VCaP (cell line): ENCODE data around the gene GOLGA7B.

Experiments used
- H3K27ac ChIP-seq: fragments of 450-650 bp; 2 replicates; pipeline ENCODE4 v1.5.1; 2017
- TF ChIP-seq, protein P1 (sequence below): fragments of 450-650 bp; conservative IDR thresholded peaks from 2 replicates; pipeline ENCODE4 v1.5.1; 2017; ENCODE audit warnings: mild to moderate bottlenecking, moderate library complexity

GOLGA7B gene

DNA sequence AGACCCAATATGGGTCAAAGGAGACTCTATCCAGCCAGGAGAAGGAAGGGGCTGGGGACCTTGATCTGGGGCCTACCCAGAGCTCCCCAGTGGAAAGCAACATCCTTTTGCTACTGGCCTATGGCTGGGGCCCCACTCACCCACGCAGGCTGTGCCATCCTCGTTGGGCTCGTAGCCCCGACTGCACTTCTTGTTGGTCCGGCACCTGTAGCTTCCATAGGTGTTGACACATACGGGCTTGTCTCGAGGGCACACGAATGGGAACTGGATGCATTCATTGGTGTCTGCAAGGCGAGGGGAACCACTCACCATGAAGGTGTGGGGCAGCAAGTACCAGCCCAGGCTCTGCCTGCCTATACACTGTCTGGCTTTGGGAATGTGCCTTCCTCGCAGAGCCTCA lies 30.5 kb downstream of the GOLGA7B start:
- H3K27ac ChIP-seq, result no peak overlapping the region
- TF ChIP-seq, protein P1, sequence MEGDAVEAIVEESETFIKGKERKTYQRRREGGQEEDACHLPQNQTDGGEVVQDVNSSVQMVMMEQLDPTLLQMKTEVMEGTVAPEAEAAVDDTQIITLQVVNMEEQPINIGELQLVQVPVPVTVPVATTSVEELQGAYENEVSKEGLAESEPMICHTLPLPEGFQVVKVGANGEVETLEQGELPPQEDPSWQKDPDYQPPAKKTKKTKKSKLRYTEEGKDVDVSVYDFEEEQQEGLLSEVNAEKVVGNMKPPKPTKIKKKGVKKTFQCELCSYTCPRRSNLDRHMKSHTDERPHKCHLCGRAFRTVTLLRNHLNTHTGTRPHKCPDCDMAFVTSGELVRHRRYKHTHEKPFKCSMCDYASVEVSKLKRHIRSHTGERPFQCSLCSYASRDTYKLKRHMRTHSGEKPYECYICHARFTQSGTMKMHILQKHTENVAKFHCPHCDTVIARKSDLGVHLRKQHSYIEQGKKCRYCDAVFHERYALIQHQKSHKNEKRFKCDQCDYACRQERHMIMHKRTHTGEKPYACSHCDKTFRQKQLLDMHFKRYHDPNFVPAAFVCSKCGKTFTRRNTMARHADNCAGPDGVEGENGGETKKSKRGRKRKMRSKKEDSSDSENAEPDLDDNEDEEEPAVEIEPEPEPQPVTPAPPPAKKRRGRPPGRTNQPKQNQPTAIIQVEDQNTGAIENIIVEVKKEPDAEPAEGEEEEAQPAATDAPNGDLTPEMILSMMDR, result no peak

DNA sequence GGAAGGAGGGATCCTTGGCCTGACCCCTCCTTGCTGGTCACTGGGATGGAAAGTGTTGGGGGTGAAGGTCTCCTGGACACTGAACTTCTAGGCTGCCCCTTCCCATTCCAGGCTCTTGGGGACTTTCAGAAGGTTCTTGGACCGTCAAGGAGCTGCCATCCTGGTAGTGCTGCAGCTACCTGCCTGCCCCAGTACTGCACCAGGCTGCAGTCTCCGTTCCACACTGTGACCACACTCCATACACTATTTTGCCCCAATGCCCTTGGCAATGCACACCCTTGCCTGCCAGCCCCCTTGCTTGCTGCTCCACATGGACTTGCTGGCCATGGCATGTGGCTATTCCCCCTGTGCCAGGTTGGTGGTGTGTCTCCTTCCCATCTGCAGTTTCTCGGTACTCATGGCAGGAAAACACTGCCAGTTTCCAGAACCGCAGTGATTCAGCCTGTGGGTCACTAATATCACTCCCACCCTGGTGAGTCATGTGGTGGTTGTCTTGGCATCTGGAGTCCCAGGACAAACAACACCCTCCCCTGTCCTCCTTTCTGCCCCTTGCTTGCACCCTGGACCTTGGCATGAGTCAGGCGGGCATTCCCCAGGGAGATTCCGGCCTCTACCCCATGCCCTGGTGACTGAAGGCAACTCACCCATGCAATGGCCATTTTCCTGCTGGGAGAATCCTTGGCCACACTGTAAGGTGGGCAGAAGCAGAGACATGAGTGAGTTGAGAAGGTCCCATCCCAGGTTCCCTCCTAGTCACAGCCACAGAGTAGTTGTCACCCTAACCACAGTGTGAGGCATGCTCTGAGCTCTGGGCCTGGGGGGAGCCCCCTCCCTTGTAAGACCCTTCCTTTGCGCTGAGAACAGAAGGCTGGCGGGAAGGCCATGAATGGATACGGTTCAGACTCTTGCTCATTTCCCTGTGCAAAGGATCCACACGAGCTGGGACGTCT lies 32.8 kb downstream of the GOLGA7B start:
- TF ChIP-seq, protein P1, result no peak
- H3K27ac ChIP-seq, result no peak overlapping the region

DNA sequence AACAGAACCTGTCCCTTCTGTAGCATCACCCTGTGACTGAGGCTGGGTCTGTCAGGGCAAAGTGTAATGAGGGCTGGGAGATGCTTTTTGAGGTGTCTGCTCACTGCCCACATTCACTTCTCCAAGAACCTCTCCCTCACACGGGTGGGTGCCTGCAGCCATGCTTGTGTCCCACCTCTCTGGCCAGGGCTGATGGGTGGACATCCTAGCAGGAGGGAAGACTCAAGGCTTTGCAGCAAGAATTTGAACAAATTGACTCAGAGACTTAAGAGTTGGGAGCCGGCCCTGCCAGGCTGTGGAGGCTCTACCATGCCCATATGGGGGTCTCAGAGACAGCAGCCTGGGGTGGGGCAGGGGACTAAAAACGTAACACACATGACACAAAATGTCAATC lies 33.4 kb downstream of the GOLGA7B start:
- TF ChIP-seq, protein P1, result no peak
- H3K27ac ChIP-seq, result no peak overlapping the region

DNA sequence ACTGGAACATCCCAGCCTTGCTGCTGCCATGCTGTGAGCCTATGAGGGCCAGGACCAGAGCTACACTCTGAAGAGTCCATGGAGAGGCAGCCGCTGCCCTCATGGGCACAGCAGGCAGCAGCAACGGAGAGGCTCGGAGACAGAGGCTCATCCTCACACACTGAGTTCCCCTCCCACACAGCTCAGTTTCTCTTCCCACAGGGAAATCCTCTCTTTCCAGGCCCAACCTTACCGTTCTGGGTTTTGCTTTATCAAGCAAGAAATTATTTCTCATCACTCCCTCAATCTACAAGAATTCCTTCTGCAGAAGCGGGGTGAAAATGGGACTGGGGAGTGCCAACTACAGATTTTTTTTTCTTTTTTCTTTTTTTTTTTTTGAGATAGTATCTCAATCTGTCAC lies 36.6 kb downstream of the GOLGA7B start:
- TF ChIP-seq, protein P1, result no peak

DNA sequence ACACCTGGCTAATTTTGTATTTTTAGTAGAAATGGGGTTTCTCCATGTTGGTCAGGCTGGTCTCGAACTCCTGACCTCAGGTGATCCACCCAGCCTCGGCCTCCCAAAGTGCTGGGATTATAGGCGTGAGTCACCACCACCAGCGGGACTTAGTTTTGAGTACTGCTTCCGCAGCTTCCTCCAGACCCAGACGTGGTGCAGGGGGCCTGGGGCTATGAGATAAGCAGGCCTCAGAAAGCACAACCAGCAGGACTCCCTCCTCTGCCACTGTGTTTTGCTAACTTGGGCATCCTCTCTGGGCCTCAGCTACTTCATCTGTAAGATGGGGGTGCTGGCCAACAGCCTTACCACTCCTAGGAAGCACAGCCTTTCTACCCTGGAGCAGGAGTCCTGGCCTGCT lies 37.8 kb downstream of the GOLGA7B start:
- no peak overlapping the region for H3K27ac ChIP-seq
- TF ChIP-seq, protein P1, result no peak

More for the DNA sequence above, 36.6 kb downstream of the GOLGA7B start:
- H3K27ac ChIP-seq, result no peak overlapping the region

DNA sequence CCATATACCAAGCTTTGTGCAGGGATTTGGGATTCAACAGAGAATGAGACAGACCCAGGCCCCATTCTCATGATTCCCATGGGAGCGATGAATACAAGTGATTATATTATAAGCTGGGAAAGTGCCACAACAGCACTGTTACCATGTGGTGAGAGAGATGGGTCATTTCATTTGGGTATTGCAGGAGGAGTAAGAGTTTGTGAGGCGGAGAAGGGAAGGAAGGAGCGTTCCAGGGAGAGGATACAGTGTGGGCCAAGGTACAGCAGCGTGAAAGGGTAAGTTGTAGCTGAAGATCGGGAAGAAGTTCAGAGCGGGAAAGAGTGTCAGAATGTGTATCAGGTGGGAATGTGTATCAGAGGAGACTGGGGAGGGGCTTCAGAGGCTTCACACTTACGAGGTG lies 38.5 kb downstream of the GOLGA7B start:
- no peak overlapping the region for H3K27ac ChIP-seq
- TF ChIP-seq, protein P1, result no peak

DNA sequence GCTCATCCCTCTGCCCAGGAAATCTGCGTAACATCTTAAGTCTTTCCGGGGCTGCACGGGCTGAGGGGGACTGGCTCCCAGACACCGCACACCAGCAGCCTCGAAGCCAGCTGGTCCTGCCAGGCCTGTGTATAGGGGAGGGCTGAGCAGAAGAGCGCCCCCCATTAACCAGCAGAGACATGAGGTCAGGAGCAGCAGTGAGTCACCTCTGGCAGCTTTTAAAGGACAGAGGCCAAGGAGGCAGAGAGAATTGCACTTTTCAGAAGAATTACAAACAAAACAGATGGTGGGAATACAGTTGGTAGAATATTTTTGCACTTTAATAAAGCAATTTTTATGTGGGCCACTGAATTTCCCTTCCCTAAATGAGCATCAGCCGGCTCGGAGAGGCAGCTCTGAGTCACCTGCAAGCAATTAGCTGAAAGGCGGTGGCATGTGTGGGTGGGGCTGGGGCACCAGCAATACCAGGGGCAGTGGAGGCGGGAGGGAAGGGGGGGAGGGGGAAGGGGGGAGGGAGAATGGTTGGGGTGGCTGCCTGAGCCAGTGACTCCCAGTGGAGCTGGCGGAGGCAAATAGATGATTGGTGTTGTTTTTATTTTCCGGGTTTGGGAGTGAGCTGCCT lies 39.1 kb downstream of the GOLGA7B start:
- H3K27ac ChIP-seq, result no peak overlapping the region
- TF ChIP-seq, protein P1, result no peak
